Cardiac muscle cell (in vitro differentiated cells and primary cell): ENCODE data around the gene CARHSP1. TPM values are rescaled to one million over a fixed set of nuclear protein-coding genes. Genes with fewer than 3 reads are reported as not detected.

ENCODE experiments used
- polyA plus RNA-seq: library from polyadenylated mRNA; unstranded; fragments of >200 nt; fragmentation: Nextera tagmentation; extraction: Ambion mirVana; gene quantifications from 2 replicates; pipeline ENCODE4 v1.2.1, GENCODE V29; 2016
- total RNA-seq: library from RNA; depleted of rRNA; stranded (reverse); fragments of >200 nt; gene quantifications from 2 replicates; pipeline ENCODE4 v1.2.3, GENCODE V29; 2016

Gene CARHSP1
- total and polyA plus RNA-seq, 2 experiments from 2014 or later, result 125 to 165 TPM

Other genes with a start within 250 kb of the CARHSP1 start
- gene METTL22, start 247.3 kb downstream of the CARHSP1 start, total RNA-seq, result 28.4 and 63.5 TPM in 2 replicates
- gene METTL22, start 247.3 kb downstream of the CARHSP1 start, polyA plus RNA-seq, result 46.0 and 102 TPM in 2 replicates
- gene ABAT, start 194.4 kb downstream of the CARHSP1 start, total RNA-seq, result 71.4 and 115 TPM in 2 replicates
- gene ABAT, start 194.4 kb downstream of the CARHSP1 start, polyA plus RNA-seq, result 51.7 and 54.4 TPM in 2 replicates
- gene TMEM186, start 71.4 kb downstream of the CARHSP1 start, total RNA-seq, result 8.1 TPM in 2 replicates
- 23.9 and 38.3 TPM in 2 replicates for gene TMEM186, start 71.4 kb downstream of the CARHSP1 start, polyA plus RNA-seq
- 12.2 and 14.2 TPM in 2 replicates for gene PMM2, start 71.2 kb downstream of the CARHSP1 start, total RNA-seq
- 11.7 and 12.9 TPM in 2 replicates for gene PMM2, start 71.2 kb downstream of the CARHSP1 start, polyA plus RNA-seq
- gene LITAFD, start 13.3 kb upstream of the CARHSP1 start, total RNA-seq, result not detected in 2 replicates
- 0.43 TPM in 1 of 2 replicates, not detected in the other for gene LITAFD, start 13.3 kb upstream of the CARHSP1 start, polyA plus RNA-seq
- gene USP7, start 94.9 kb upstream of the CARHSP1 start, total RNA-seq, result 41.4 and 77.0 TPM in 2 replicates
- 45.1 and 69.8 TPM in 2 replicates for gene USP7, start 94.9 kb upstream of the CARHSP1 start, polyA plus RNA-seq
- gene HAPSTR1, start 222.6 kb upstream of the CARHSP1 start, total RNA-seq, result 44.7 and 60.0 TPM in 2 replicates
- gene HAPSTR1, start 222.6 kb upstream of the CARHSP1 start, polyA plus RNA-seq, result 26.5 and 27.8 TPM in 2 replicates